Cerebellar nuclear complex (tissue), 1 donor: ENCODE measurements around the gene CDK12.
A peak's percentile ranks its signal among the peaks of the same experiment; 100 is the strongest.

Experiments
- DNase-seq, 2 experiments: peaks; one replicate each; lab custom pipeline; 2025; lab: John Stamatoyannopoulos, UW

Gene CDK12

DNA sequence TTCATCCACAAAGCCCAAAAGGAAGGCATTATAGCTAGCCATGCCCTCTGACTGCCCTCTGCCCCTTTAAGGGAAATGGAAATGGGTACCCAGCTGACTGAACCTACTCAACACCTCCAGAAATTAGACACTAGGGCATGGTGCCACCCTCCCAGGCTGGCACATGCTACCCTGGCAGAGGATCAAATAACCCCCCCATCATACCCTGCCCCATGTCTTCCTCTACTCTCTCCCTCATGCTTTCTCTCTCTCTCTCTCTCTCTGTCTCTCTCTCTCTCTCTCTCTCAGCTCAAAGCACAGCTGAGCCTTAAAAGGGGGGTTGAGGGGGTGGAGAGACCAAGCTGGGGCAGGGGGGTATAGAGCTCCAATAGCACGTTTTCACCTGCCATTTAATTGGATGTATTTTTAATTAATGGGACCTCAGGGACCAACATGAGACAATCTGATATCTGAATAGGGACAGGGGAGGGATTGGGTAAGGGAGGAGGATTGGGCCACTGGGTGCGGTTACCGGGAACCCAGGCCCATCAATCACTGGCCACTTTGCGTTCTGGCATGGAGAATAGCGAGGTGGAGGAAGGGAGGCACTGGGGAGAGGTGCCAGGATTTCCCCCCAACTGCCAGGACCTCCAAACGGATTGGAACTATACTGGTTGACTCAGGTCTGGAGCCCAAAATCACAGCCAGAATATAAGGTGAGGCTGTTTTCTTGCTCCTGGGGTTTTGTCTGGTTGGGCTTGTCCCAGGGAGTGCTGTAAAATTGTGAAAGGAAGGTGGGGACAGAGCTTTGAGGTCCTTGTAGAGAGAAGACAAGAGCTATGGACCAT is 88.7 kb downstream of the CDK12 start:
- DNase-seq, result no peak

DNA sequence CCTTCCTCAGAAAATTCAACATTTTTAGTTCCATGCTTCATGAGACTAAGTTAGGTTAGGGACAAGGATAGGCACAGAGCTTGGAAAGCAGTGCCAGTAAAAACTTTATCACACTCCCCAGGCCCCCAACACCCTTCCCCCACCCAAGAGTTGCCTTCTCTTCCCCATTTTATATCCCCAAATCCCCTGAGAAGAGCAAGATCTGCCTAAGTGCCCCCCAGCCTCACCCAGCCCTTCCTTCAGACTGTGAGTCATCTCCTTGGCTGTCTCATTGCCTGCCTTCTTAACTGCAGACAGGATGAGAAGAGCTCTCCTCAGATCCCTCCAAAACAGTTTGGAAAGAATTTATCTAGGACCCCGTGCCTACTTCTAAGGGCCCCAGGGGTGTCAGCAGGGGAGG is 90.6 kb downstream of the CDK12 start:
- DNase-seq, result no peak

DNA sequence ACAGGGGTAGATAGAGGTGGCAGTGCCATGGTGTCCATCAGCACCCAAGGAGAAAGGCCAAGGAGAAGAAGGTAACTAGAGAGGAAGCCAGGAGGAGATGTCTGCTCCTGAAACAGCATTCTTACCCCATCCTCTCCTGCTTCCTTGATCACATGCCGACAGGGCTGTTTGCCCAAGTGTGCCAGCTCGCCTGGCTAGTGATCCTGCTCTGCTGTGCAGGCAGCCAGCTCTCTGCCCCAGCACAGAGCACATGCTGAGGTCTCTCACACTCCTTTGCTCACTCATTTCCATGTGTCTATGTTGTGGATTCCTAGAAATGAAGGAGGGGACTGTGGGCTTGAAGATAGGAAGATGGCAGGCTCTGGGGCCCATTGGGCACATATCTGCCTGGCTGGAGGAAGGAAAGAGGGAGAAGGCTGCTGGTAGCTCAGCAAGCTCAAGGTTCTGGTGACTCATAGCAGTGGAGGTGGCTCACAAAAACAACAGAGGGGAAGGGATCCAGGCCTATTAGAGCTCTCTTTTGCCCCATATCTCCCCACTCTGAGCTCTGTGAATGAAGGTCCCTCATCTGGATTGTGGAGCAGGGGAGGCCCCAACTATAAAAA is 92.2 kb downstream of the CDK12 start:
- DNase-seq, result no peak

DNA sequence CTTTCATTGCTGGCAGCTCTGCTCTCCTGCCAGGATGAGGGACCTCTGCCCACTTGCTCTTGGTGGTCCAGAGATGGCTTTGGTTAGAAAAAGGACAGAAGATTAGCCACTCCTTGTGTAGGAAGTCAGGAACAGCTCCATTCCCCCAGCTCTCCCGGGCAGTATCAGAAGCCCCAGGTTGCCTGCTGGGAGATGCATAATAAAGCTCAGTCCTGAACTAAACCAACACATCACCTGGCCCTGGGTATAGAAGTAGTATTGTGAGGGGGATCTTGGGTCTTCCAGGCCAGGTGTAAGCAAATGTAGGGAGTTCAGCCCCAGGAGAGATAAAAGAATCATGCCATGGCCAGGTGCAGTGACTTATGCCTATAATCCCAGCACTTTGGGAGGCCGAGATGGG is 94.1 kb downstream of the CDK12 start:
- DNase-seq, result no peak

DNA sequence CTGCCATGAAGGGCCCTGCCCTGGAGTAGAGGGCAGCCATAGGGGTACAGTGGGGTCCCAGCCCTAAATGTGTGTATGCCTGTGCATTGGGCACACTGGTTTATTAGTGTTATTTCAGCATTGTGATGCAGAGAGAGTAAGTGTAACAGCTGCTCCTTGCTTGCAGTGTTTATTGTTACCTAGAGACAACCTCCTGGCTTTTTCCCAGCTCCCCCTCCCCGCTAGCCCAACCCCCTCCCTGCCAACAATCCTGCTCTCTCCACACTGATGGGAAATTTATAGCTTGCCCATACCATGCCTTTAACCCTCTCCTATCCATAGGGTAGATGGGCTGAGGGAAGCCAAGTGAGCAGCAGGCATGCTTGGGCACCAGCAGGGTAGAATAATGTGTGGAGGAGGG is 95.1 kb downstream of the CDK12 start:
- DNase-seq, result no peak

DNA sequence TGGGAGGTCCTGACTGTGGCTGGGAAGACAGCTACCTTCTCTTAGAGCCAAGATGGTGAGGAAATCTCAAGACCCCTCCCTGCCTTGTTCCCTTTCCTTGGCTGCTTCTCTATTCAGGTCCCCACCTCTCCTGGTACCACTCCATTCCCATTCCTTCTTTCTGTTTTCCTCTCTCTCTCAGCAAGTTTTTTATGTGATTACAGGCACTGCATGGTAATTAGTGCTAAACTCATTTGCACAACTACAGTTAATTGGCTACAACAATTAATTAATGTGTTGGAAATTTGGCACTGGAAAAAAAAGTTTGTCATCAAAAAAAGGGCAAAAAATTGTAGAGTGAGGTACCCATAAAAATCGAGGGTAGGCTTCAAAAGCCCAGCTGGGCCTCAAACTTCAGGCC is 101.1 kb downstream of the CDK12 start:
- DNase-seq, result no peak

DNA sequence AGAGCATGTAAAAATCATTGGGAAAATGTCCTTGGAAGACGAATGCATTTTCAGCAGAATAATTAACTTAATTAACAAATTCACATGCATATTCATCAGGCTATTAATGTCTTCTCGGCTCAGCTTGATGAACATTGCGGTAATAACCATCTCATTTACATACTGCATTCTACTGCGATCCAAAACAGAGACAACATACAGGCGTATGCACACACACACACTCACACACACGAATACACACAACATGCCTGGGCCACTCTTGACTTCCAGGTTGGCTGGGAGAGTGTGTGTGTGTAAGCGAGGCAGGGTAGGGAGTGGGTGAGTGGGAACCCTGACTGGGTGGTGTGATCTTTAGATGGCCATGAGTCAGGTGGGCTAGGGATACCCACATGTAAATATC is 101.7 kb downstream of the CDK12 start:
- no peak for DNase-seq

DNA sequence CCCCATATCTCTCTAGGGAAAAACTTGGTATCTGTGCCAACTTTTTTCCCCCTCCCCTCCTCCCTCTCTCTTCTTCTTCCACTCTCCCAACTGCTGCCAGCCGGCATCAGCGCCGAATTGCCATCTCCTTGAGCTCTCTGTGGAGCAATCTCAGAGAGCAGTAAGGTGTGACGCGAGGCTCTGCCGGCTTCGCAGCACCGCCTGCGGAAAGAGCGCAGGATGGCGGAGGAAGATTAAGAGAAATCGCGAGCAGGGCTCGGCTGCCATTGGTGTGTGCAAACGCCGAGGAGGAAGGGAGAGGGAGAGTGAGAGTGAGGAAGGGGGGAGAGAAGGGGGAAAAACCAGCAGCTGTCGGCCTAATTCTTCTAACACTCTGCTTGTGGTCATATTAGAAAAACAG is 102.2 kb downstream of the CDK12 start:
- no peak for DNase-seq

DNA sequence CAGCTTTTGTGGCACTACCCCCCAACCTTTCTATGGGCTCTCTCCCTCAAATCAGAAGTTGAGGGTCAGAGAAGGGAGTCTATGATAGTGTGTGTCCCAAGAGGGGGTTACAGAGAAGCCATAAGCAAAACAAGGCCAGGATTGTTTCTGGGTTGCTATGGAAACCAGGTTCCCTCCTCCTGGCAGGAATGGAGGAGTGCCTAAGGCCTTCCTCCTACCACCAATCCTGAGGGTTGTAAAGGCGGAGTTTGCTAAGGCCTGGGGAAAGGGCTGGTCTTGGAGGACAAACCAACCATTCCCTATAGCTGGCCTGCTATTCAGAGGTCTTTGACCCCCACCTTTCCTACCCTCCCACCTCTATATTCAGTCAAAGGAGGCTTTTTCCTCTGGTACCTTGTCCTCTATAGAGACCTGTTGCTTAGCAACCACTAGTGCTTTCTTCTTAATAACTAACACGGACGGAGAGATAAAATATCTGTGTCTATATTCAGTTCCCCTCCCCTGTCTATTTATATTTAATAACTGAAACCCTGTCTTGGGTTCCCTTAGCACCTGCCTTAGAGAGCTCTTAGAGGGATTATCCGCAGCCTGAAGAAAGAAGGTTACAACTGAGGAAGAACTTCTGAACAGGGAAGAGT is 103.0 kb downstream of the CDK12 start:
- no peak for DNase-seq

DNA sequence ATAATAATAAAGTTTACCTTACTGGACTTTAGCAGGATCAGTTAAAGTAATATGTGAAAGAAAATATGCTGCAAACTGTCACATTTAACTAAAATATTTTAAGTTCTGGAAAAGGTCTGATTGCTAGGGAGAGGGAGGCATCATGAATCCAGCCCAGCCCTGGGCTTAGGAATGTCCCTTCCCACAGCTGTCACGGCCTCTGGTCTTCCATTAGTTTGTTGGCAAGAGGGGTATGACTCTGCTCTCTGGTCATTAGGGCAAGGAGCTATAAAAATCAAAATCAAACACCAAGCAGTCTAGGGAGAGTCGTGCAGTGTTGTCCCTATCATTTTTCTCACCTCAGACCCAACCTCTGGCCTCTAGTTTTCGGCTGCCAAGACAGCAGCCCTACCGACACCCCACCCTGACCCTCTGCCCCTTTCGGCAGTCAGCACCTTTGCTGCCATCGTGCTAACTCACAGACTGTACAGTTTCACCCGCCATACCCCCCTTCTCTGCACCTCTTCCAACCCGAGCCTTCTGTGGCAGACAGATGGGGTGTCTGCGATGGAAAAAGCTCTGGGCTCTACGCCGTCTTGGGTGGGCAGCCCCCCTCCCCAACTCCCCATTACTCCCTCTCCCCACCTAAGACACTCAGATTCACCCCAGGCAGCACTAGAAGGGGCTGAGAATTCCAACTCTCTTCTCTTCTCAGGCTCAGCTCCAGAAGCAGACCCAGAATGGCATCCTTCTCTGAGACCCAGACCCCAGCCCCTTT is 105.0 kb downstream of the CDK12 start:
- DNase-seq, result no peak

DNA sequence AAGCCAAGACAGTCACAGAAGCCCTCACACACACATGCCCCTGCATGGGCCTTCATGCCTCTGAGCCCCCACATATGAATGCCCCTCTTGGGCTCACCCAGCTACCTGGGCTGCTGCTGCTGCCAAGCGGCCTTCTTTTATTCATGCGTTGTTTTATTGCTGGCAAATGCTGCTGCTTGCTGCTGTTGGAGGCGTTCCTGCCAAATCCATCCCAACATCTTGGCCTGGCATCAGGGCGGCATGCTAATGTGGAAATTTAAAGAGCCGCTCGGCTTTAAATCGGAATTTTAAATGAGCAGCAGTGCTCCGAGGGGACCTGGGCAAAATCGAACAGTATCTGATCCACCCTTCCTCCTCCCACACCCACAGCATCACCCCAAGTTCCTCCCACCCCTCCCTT is 107.4 kb downstream of the CDK12 start:
- no peak for DNase-seq

DNA sequence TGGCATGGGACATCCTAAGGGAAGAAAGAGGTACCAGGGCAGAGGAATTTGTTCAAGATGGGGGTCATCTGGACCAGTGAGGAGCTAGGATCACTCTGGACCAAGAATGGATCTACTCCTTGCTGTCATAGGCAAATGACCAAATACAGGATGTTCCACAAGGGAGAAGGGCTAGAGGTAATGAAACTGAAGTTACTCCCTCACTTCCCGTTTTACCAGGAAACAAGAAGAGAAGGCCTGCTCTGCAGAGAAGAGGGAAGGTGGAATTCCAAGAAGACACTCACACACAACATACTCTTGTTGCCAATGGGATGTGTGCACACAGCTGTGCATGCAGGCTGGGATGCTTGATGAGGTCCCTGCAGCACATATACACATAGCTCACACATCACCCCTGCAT is 107.8 kb downstream of the CDK12 start:
- no peak for DNase-seq

DNA sequence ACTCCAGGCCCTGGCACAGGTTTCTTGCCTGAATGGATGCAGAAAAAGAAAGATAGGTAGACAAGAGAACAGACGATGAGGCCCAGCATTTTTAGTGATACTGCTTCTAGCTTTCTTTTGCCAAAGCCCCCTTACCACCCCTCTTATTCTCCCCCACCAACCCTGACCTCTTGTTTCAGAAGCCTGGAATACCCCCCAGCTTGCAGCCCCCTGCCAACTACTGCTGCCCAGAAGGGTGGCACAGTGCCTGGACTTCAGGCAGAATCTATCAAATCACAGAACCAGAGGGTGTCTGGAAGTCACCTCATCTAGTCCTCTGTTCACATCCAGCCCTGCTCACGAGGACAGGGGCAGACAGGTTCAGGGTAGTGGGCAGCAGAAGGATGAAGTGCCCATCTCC is 110.8 kb downstream of the CDK12 start:
- no peak for DNase-seq

DNA sequence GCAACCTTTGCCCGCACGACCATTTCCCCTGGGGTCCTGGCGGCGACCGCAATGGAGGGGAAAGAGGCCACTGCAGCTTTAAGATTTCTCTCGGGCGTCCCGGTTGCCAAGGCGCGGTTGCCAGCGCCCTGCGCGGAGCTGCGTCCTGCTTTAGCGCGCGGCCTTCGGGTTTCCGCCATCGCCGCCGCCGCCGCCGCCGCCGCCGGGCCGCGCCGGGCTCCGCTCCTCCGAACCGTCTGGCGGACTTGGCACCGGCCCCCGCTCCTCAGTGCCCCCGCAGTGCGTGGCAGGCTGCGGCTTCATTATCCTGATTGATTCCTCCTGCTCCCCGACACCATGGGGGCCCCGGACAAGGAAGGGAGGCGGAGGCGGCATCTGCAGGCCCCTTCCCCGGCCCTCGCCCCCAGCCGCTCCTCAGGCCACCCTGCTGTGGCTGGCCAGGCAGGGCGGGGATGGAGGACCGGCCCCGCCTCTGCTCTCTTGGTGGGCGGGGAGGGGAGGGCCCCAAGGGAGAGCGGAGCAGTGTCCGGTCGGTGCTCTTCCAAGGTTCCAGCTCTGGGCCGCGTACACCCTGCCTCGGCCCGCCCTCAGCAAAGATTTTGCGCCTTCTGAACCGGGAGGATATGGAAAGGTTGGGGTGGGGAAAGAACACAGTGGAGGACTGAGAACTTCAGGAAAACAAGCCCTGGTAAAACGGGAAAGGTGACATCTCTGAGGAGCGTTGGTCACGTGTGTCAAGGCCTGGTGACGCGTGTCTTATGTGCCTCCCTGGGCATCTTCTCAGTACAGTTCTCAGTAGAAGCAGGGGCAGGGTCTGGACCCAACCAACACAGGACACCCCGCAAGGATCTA is 112.4 kb downstream of the CDK12 start:
- peak in 1 of 2 experiments; percentile 30 for DNase-seq

DNA sequence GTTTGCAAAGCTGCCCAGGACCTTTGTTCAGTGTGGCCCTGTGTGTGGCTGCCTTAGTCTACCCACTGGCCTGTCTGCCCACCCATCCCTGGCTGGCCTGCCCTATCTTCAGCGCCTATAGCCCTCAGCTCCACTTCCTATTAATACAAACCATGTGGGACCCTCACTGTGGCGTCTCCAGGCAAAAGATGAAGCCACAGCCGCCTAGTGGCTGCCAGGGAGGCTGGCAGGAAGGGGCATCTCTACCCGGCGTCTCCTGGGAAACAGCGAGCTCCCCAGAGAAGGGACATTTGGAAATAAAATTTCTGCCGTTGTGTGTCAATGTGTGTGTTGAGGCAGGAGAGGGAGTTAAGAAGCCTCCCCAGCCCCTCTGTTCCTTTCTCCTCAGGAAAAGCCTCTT is 114.9 kb downstream of the CDK12 start:
- no peak for DNase-seq

DNA sequence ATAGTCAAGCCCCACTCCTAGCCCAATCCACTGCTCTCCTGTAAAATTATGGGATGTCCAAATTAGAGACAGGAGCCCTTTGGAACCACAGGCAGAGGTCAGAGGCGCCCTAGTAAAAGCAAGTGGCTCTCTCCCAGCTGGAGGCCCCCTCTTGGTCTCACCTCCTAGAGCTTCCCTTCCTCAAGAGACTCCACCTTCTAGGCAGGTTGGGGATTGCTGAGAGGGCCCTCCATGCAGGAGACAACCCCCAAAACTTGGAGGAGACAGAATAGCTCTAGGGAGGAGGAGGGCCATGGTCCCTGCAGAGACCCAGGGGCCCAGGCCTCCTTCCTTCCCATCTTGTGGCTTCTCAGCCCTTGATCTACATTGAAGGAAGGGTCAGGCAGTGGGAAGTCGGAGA is 117.0 kb downstream of the CDK12 start:
- DNase-seq, result no peak

DNA sequence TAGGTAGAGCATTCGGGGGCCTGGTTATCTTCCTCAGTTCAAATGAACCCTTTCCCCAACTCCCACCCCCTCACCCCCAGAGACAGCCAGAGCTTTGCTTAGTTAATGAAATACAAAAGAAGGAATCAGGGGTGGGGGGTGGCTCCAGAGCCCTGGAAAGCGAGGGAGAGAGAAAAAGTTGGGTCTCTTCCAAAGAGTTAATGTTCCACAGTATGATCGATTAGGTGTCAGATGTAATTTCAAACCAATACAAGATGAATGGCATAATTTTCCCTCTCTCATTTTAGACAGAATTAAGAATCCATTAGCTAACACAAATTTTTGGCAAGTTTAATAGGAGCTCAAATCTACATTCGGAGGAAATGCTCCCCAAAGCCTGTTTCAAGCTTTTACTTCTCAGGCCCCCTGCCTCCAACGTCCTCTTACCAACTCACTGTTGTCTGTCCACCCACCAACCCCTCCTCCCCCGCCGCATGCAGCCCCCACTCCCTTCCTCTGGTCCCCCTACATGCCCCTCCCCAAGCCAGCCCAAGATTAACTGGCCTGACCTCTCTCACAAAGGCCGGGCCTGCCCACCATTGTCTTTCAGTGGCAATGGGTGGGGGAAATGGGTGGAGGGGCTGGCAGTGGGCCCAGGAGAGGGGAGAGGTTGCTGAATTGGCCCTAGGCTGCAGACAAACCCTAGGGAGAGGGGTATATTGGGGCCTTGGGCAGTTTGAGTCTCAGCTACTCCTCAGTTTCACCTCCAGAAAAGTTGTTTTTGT is 118.2 kb downstream of the CDK12 start:
- DNase-seq, result no peak

DNA sequence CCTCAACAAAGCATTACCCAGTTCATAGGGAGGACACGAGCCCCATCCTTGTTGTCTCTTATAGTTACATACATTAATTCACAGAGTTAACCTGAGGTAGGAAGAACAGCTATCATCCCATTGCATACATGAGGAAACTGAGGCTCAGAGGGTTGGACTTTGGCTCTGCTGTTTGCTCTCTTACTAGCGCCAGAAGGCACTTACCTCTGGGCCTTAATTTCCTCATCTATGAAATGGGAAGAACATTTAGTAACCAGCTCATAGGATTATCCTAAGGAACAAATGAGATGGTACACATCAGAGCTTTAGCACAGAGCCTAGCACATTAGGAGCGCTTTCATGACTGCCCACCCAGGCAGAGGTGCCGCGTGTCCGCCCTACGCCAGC is 118.8 kb downstream of the CDK12 start:
- no peak for DNase-seq

DNA sequence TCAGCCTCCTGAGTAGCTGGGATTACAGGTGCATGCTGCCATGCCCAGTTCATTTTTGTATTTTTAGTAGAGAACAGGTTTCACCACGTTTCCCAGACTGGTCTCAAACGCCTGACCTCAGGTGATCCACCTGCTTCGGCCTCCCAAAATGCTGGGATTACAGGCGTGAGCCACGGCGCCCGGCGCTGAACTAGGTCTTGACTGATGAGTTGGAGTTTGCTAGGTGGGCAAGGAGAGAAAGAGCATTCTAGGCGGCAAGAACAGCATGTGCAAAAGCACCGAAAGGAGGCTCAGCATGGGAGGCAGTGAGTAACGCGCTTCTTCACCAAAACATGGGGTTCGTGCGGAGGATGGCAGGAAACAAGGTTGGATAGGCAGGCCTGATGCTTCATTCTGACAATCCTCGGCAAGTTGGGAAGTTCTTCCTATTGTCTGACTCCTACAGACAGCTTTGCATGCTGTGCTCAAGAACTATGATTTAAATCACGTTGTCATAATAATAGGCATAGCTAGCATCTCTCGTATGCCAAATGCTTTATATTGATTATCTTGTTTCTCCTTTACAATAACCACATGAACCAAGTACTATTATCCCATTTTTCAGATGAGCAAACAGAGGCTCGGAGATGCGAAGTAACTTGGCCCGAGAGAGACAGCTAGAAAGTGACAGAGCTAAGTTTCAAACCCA is 119.9 kb downstream of the CDK12 start:
- no peak for DNase-seq

DNA sequence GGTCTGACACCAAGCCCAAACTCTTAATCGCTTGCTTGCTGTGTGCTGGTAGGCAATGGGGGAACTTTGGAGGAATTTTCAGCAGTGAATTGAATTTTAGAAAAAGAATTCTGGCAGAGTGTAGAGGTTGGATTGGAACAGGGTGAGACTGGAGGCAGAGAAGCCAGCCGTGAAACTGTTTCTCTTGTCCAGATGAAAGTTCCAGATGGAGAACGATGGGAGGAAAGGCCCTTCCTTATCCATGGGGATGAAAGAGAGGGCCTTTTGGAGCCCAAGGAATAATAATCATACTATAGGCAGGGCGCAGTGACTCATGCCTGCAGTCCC is 120.4 kb downstream of the CDK12 start:
- no peak for DNase-seq

DNA sequence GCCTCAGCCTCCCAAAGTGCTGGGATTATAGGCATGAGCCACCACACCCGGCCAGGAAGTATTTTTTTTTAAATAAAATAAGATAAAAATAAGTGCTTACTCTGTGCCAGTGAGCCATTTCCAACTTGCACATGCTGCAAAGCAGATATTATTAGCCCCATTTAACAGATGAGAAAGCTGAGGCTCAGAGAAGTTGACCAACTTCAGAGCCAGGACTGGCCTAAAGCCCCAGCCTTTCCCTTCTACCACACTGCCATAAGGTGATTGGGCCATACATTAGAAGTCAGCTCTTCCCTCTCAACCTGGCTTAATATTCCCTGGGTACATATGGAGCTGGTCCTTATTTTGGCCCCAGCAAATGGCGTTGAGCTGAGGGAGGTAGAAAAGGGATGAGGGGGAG is 121.4 kb downstream of the CDK12 start:
- no peak for DNase-seq
